Measurements from ENCODE around the gene C19orf67. TPM values are rescaled to one million over a fixed set of nuclear protein-coding genes. Genes with fewer than 3 reads are reported as not detected.

C19orf67 gene
- total and polyA plus RNA-seq, 2 of the 4 experiments (the other 2 are of a cell fraction), result not detected

DNA sequence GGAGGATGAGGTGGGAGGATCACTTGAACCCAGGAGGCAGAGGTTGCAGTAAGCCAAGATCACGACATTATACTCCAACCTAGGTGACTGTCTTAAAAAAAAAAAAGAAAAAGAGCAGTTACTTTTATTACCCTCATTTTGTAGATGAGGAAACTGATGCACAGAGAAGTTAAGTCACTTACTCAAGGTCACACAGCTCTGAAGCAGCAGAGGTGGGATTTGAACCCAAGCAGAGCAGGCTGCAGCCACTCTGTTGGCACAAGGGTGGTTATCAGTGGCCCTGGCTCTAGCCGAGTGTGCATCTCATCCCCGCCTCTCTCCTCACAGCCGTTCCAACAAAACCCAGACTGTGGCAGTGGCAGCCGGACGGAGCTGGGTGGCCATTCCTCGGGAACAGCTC is 46.4 kb downstream of the C19orf67 start:
- BruUV-seq (replicated peaks), result no TSS peak
- no peak overlapping the region for H3K9ac ChIP-seq (ENCODE audit: low read depth, low read length)
- no peak overlapping the region for H4K91ac ChIP-seq (ENCODE audit: insufficient read depth, low read depth, low read length)
- no peak for DNase-seq
- H3K18ac ChIP-seq (ENCODE audit: low read depth, low read length), result no peak overlapping the region
- H3K27me3 ChIP-seq (ENCODE audit: control insufficient read depth, insufficient read depth, low read length), result no peaks in the 10 kb centered on the region
- no peak overlapping the region for H2BK15ac ChIP-seq (ENCODE audit: low read depth, low read length)
- H2AFZ ChIP-seq (replicated peaks; ENCODE audit: low read length, poor library complexity), result no peak overlapping the region
- H3K36me3 ChIP-seq (ENCODE audit: control insufficient read depth, insufficient read depth, low read length), result no peaks in the 10 kb centered on the region
- H3K27ac ChIP-seq (ENCODE audit: insufficient read depth, low read length), result no peak overlapping the region
- no peak for TF ChIP-seq MAFK (IDR thresholded peaks at IDR 0.05; ENCODE audit: low read depth, low read length)
- no peak for TF ChIP-seq MAZ (IDR thresholded peaks at IDR 0.05; ENCODE audit: borderline replicate concordance, low read depth, low read length)
- TF ChIP-seq CEBPB (IDR thresholded peaks at IDR 0.05; ENCODE audit: low read depth, low read length), result no peak
- TF ChIP-seq NFE2L2 (IDR thresholded peaks at IDR 0.05; ENCODE audit: low read depth, low read length), result no peak
- TF ChIP-seq MXI1 (IDR thresholded peaks at IDR 0.05; ENCODE audit: borderline replicate concordance, low read depth, low read length), result no peak
- TF ChIP-seq BHLHE40 (IDR thresholded peaks at IDR 0.05; ENCODE audit: low read depth, low read length), result no peak
- no peak for TF ChIP-seq POLR2A (IDR thresholded peaks at IDR 0.05; ENCODE audit: low read depth, low read length)
- TF ChIP-seq, protein P1, sequence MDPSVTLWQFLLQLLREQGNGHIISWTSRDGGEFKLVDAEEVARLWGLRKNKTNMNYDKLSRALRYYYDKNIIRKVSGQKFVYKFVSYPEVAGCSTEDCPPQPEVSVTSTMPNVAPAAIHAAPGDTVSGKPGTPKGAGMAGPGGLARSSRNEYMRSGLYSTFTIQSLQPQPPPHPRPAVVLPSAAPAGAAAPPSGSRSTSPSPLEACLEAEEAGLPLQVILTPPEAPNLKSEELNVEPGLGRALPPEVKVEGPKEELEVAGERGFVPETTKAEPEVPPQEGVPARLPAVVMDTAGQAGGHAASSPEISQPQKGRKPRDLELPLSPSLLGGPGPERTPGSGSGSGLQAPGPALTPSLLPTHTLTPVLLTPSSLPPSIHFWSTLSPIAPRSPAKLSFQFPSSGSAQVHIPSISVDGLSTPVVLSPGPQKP (IDR thresholded peaks at IDR 0.05; ENCODE audit: borderline replicate concordance, low read depth, low read length), result no peak
- no peak for TF ChIP-seq RCOR1 (IDR thresholded peaks at IDR 0.05; ENCODE audit: insufficient replicate concordance, low read length)
- TF ChIP-seq CHD1 (IDR thresholded peaks at IDR 0.05; ENCODE audit: low read depth, low read length), result no peak
- TF ChIP-seq, protein P2, sequence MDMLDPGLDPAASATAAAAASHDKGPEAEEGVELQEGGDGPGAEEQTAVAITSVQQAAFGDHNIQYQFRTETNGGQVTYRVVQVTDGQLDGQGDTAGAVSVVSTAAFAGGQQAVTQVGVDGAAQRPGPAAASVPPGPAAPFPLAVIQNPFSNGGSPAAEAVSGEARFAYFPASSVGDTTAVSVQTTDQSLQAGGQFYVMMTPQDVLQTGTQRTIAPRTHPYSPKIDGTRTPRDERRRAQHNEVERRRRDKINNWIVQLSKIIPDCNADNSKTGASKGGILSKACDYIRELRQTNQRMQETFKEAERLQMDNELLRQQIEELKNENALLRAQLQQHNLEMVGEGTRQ (IDR thresholded peaks at IDR 0.05; ENCODE audit: low read depth, low read length), result no peak
- no peak for TF ChIP-seq RFX5 (IDR thresholded peaks at IDR 0.05; ENCODE audit: low read depth, low read length)
- no peak for TF ChIP-seq SMC3 (IDR thresholded peaks at IDR 0.05; ENCODE audit: low read depth, low read length)
- TF ChIP-seq, protein P3, sequence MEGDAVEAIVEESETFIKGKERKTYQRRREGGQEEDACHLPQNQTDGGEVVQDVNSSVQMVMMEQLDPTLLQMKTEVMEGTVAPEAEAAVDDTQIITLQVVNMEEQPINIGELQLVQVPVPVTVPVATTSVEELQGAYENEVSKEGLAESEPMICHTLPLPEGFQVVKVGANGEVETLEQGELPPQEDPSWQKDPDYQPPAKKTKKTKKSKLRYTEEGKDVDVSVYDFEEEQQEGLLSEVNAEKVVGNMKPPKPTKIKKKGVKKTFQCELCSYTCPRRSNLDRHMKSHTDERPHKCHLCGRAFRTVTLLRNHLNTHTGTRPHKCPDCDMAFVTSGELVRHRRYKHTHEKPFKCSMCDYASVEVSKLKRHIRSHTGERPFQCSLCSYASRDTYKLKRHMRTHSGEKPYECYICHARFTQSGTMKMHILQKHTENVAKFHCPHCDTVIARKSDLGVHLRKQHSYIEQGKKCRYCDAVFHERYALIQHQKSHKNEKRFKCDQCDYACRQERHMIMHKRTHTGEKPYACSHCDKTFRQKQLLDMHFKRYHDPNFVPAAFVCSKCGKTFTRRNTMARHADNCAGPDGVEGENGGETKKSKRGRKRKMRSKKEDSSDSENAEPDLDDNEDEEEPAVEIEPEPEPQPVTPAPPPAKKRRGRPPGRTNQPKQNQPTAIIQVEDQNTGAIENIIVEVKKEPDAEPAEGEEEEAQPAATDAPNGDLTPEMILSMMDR (conservative IDR thresholded peaks at IDR 0.05; ENCODE audit: low read depth, low read length), result no peak
- H2AK9ac ChIP-seq (replicated peaks; ENCODE audit: low read depth, low read length, poor library complexity), result peak overlapping the region; percentile 50
- POLR2A ChIA-PET (ENCODE audit: unreplicated experiment), result no interaction called here
- no peaks in the 10 kb centered on the region; the same call in 1 of the 2 replicates for H3K9me1 ChIP-seq (ENCODE audit: insufficient read depth, low read length)
- no peak overlapping the region for H3K4me2 ChIP-seq (ENCODE audit: low read depth, low read length)
- dilution Hi-C loops (cut with HindIII; ENCODE audit: low sequenced_read_pairs, unreplicated experiment), result no loop called here
- no peak overlapping the region for H2BK120ac ChIP-seq (ENCODE audit: low read depth, low read length)
- intact Hi-C loops (cut with micrococcal nuclease), result no loop called here
- in situ Hi-C loops (cut with MboI; ENCODE audit: low sequenced_read_pairs), result no loop called here
- H3K56ac ChIP-seq (ENCODE audit: extremely low read depth, insufficient read depth, low read length), result no peak overlapping the region
- H2BK5ac ChIP-seq (ENCODE audit: low read depth, low read length, poor library complexity, severe bottlenecking), result no peak overlapping the region
- H3K9me3 ChIP-seq (ENCODE audit: control insufficient read depth, insufficient read depth, low read length), result no peaks in the 10 kb centered on the region
- no peak overlapping the region for H3K4ac ChIP-seq (ENCODE audit: low read depth, low read length)
- H4K8ac ChIP-seq (ENCODE audit: low read depth in 2 of 2, low read length in 2 of 2), result no peak overlapping the region
- H4K5ac ChIP-seq (ENCODE audit: low read depth, low read length), result no peak overlapping the region
- H2AK5ac ChIP-seq (ENCODE audit: low read depth, low read length), result no peak overlapping the region
- no peak for ATAC-seq (ENCODE audit: low read depth)
- no peak overlapping the region for H3K23ac ChIP-seq (ENCODE audit: low read depth, low read length)
- no peak overlapping the region for H3K4me3 ChIP-seq (ENCODE audit: insufficient read depth, low read depth, low read length)
- no peak overlapping the region for H2BK20ac ChIP-seq (ENCODE audit: low read depth, low read length)
- no peak overlapping the region for H3K14ac ChIP-seq (replicated peaks; ENCODE audit: low read depth, low read length)
- H3K79me1 ChIP-seq (ENCODE audit: low read depth in 1 of 2, low read length in 2 of 2), result no peaks in the 10 kb centered on the region
- H4K20me1 ChIP-seq (ENCODE audit: insufficient read depth, low read length), result no peaks in the 10 kb centered on the region
- CTCF ChIA-PET, result no interaction called here
- 94% methylated on average over 5 of the region's 7 CpGs; no CpG with 5 or more reads in 1 of the 2 experiments for WGBS, 2 experiments (ENCODE audit: extremely low coverage in 2 of 2, insufficient read length in 1 of 2)
- no peaks in the 10 kb centered on the region for H3K4me1 ChIP-seq (ENCODE audit: control insufficient read depth, insufficient read depth, low read length)

Data from IMR-90 (cell line).